ENCODE data around the gene OSBPL5.

Gene OSBPL5

DNA sequence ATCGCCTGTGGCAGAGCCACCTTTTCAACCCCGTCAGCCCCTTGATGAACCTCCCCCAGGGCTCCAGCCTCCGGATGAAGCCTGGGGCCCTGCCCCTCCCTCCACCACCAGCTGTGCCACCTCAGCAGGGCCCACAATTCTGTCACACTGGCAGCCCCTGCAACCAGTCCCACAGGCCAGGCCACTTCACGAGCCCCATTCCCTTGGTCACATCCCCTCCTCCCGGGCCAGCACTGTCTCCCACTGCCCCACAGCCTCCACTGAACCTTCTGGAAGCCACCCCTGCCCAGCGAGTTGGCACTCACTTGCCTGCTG is 19.9 kb downstream of the OSBPL5 start:
- Histone ChIP-seq H3K27ac (ENCODE audit: poor library complexity, severe bottlenecking) (no peak overlapping the region), H3K27me3 (ENCODE audit: insufficient read depth, poor library complexity, severe bottlenecking) (no peaks in the 10 kb centered on the region), H3K4me3 (ENCODE audit: severe bottlenecking) (no peak overlapping the region), H3K4me1 (ENCODE audit: insufficient read depth, poor library complexity, severe bottlenecking) (no peaks in the 10 kb centered on the region), H3K9me3 (ENCODE audit: severe bottlenecking) (no peaks in the 10 kb centered on the region), H3K36me3 (ENCODE audit: low read depth) (no peaks in the 10 kb centered on the region)
- no peak for DNase-seq (ENCODE audit: low spot score)
- TF ChIP-seq, protein P1, sequence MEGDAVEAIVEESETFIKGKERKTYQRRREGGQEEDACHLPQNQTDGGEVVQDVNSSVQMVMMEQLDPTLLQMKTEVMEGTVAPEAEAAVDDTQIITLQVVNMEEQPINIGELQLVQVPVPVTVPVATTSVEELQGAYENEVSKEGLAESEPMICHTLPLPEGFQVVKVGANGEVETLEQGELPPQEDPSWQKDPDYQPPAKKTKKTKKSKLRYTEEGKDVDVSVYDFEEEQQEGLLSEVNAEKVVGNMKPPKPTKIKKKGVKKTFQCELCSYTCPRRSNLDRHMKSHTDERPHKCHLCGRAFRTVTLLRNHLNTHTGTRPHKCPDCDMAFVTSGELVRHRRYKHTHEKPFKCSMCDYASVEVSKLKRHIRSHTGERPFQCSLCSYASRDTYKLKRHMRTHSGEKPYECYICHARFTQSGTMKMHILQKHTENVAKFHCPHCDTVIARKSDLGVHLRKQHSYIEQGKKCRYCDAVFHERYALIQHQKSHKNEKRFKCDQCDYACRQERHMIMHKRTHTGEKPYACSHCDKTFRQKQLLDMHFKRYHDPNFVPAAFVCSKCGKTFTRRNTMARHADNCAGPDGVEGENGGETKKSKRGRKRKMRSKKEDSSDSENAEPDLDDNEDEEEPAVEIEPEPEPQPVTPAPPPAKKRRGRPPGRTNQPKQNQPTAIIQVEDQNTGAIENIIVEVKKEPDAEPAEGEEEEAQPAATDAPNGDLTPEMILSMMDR (IDR thresholded peaks at IDR 0.05; ENCODE audit: poor library complexity, severe bottlenecking): no peak
- no peak for ATAC-seq (ENCODE audit: low read depth)

DNA sequence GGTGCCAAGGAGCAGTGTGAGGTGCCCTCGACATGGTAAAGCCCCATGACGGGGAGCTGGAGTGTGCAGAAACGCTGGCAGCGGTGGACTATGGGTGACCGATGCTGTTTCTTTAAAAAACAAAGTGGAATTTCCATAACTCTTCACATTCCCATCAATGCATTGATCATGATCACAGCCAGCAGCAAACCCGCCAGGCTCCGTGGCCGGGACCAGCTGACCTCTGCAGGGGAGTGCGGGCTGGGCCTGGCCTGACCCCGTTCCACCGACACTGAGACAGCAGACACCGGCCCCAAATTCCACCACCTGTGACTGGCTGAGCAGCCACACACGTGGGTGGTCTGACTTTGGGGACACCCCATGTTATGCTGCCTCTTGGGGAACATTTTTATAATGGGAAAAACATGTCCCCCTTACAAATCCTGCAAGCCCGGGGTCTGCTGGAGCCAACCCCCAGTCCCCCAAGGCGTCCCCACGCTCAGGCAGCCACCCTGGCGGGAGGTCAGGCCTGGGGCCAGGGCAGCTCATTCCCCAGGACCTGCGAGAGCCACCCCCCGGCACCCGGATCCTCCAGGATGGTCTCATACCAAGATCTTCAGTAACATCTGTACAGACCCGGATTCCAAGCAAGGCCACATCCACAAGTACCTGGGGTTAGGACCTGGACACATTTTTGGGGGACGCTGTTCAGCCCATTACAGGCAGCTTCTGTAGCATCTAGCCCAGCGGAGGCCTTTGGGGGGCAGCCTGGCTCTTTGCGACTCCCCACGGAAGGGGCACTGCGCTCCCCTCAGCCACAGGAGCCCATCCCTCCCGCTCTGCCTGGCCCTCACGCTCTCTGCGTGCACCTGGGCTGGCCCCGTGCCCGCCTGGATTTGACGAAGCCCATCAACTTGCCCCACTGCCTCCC is 20.6 kb downstream of the OSBPL5 start:
- no peak for DNase-seq (ENCODE audit: low spot score)
- Histone ChIP-seq H3K27me3 (ENCODE audit: insufficient read depth, poor library complexity, severe bottlenecking) (no peaks in the 10 kb centered on the region), H3K27ac (ENCODE audit: poor library complexity, severe bottlenecking) (no peak overlapping the region), H3K9me3 (ENCODE audit: severe bottlenecking) (no peaks in the 10 kb centered on the region), H3K36me3 (ENCODE audit: low read depth) (no peaks in the 10 kb centered on the region), H3K4me1 (ENCODE audit: insufficient read depth, poor library complexity, severe bottlenecking) (no peaks in the 10 kb centered on the region), H3K4me3 (ENCODE audit: severe bottlenecking) (no peak overlapping the region)
- TF ChIP-seq, protein P1 (IDR thresholded peaks at IDR 0.05; ENCODE audit: poor library complexity, severe bottlenecking): no peak
- no peak for ATAC-seq (ENCODE audit: low read depth)

DNA sequence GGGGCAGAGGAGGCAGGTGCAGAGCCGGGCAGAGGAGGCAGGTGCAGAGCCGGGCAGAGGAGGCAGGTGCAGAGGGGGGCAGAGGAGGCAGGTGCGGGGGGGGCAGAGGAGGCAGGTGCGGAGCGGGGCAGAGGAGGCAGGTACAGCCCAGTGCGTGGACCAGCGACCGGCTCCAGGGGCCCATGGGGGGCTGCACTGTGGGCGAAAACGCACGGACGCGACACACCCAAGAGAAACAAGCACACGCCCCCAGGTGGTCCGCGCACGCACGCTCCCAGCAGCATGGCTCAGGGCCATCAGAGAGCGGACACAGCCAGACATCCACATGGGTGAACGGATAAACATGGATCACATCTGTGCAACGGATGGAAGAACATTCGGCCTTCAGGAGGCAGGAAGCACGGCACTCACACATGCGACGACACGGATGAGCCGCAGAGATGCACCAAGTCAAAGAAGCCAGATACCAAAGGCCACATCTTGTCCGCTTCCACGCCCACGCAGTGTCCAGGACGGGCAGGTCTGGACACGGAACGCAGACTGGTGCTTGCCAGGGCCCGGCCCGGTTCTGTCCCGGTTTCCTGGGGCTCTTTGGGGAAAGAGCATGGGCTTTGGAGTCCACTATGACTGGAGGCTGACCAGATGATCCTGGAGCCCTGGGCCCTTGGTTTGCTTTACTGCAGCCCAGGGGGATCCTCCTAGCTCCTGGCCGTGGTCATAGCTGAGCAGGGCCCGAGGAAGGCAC is 21.8 kb downstream of the OSBPL5 start:
- no peaks in the 10 kb centered on the region for H3K36me3 ChIP-seq (ENCODE audit: low read depth)
- no peak overlapping the region for H3K4me3 ChIP-seq (ENCODE audit: severe bottlenecking)
- H3K27me3 ChIP-seq (ENCODE audit: insufficient read depth, poor library complexity, severe bottlenecking): no peaks in the 10 kb centered on the region
- TF ChIP-seq, protein P1 (IDR thresholded peaks at IDR 0.05; ENCODE audit: poor library complexity, severe bottlenecking): no peak
- ATAC-seq (ENCODE audit: low read depth) (no peak), DNase-seq (ENCODE audit: low spot score) (no peak)
- no peak overlapping the region for H3K27ac ChIP-seq (ENCODE audit: poor library complexity, severe bottlenecking)
- H3K9me3 ChIP-seq (ENCODE audit: severe bottlenecking): no peaks in the 10 kb centered on the region
- H3K4me1 ChIP-seq (ENCODE audit: insufficient read depth, poor library complexity, severe bottlenecking): no peaks in the 10 kb centered on the region

DNA sequence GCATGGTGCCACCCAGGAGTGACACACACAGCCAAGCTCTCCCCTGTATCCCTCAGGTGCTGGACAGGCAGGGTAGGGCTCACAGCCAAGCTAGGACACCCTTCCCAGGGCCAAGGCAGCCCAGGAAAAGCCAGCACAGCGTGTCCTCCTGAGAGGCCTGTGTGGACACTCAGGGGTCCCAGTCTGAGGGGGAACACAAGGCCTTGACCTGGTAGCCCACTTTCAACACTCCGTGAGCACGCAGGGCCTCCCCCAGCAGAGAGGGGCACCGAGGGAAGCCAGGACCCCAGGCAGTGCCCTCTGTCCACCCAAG is 24.9 kb downstream of the OSBPL5 start:
- H3K27ac ChIP-seq (ENCODE audit: poor library complexity, severe bottlenecking): no peak overlapping the region
- H3K4me3 ChIP-seq (ENCODE audit: severe bottlenecking): no peak overlapping the region
- H3K9me3 ChIP-seq (ENCODE audit: severe bottlenecking): no peaks in the 10 kb centered on the region
- DNase-seq (ENCODE audit: low spot score) (no peak), ATAC-seq (ENCODE audit: low read depth) (no peak)
- TF ChIP-seq, protein P1 (IDR thresholded peaks at IDR 0.05; ENCODE audit: poor library complexity, severe bottlenecking): no peak
- no peaks in the 10 kb centered on the region for H3K4me1 ChIP-seq (ENCODE audit: insufficient read depth, poor library complexity, severe bottlenecking)
- H3K36me3 ChIP-seq (ENCODE audit: low read depth): no peaks in the 10 kb centered on the region
- no peaks in the 10 kb centered on the region for H3K27me3 ChIP-seq (ENCODE audit: insufficient read depth, poor library complexity, severe bottlenecking)
